GM12801 (cell line): ENCODE results near the gene FREY1.

Experiments used
- CTCF ChIP-seq: IDR thresholded peaks from one replicate; pipeline ENCODE4 v1.5.1; 2011; ENCODE audit warnings: control low read depth; ENCODE audit not compliant: insufficient read length; ENCODE audit errors: extremely low read depth

The FREY1 gene

GRCh38 chr11:45906096-45906682, 882 bp downstream of the FREY1 start:
- no peak for TF ChIP-seq CTCF

GRCh38 chr11:45905095-45905494, 2.0 kb downstream of the FREY1 start:
- TF ChIP-seq CTCF, result no peak

GRCh38 chr11:45904309-45904915, 2.7 kb downstream of the FREY1 start:
- TF ChIP-seq CTCF, result no peak

GRCh38 chr11:45902452-45903380, 4.4 kb downstream of the FREY1 start:
- TF ChIP-seq CTCF, result no peak

- TF ChIP-seq CTCF, result no peak
Observed at GRCh38 chr11:45901626-45902025, 5.4 kb downstream of the FREY1 start.

- TF ChIP-seq CTCF, result no peak
Observed at GRCh38 chr11:45900916-45901617, 6.0 kb downstream of the FREY1 start.
